ENCODE data around the gene HHAT. TPM values are rescaled to one million over a fixed set of nuclear protein-coding genes. Genes with fewer than 3 reads are reported as not detected.

The HHAT gene
- polyA plus RNA-seq, 4 donors = 12.2 to 16.6 (median 15.5) TPM

DNA sequence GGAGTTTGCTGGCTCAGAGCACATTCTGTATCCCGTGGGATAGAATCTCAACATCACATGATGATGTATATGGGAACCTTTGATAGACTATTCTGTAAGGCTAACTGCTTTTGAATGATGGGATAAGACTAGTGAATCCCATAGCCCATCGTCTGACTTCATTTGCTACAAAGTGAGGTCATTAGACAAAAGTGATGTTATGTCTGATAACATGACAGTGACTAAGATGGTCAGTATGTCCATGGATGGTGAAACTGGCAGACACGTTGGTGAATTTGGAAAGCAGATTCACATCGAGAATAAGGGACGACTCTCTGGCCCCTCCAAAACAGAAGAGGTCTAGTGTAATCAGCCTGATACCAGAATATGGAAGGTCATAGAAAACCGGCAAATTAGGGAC, 108.4 kb downstream of the HHAT start:
- DNase-seq (ENCODE audit: low read depth in 4 of 4, low spot score in 3 of 4) = no peak

DNA sequence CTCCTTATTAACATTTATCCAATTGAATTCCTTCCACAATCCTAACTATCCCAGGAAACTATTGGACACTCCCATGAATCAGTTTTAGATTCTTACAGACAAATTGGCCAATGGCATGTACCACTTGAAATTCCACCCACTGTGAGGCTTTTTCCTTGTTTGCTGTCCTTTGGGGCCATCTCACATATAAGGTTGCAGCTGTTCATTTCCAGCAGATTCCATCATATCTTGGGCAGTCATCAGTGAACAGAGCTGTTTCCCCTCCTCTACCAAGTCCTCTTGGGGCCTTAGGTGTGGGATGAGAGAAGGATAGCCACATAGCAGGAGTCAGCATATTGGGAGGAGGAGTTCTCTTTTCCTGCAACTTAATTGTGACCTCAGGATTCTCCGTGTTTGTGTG, 109.1 kb downstream of the HHAT start:
- no peak for DNase-seq (ENCODE audit: low read depth in 4 of 4, low spot score in 3 of 4)

DNA sequence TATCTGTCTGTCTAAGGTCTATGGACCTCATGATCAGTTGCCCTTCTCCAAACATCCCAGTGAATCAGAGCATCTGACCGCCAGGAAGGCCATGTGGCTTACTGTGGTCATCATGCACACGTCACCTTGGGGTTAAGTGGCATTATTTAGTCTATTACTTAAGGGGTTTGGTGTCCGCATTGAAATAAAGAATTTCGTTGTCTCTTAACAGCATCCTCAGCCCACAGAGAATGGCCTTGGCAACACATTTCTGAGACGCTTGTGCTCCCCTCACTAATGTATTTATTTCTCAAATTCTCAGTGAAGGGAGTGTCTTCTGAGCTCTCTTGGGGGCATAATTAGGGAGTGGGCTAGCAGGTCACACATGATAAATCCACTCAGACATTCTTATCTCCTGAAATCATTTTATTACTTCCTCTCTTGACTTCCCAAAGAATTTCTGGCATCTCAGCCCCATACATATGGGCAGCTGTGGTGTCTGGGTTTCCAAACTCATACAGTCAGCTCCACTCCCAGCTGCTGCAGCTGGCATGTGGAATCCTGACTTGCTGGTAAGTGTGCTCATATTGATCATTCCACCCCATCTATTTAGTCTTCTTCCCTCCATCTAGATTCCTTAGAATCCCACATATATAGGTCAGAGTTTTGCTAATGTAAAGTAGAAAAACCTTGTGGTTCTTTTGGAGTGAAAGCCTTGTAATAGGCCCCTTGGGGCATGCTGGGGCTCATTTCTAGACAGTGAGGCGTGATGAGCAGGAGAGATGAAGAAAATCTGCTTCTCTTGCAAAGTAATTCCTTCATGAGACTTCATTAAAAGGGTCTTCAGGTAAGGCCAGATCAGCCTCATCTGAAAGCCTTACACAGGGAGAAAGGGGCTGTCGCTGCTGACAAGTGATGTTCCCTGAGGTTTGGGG, 110.5 kb downstream of the HHAT start:
- no peak for DNase-seq (ENCODE audit: low read depth in 4 of 4, low spot score in 3 of 4)

DNA sequence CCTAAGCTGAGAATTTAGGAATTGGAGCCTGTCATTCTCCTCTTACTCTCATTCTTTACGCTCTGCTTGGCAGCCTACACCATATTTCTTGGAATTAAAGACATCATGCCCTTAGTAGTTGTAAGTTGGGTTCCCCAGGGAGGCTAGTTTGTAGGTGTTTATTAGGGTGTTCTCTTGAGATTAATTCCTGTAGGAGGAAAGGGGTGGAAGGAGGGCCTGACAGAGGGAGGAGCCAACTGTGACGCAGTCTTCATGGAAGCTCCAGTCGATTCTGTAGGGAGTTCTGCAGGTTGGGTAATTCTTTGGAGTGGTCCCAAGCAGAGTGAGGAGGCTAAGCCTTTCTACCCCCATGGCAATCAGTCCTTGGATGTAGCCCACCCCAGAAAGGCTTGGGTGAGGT, 111.4 kb downstream of the HHAT start:
- no peak for DNase-seq (ENCODE audit: low read depth in 4 of 4, low spot score in 3 of 4)

DNA sequence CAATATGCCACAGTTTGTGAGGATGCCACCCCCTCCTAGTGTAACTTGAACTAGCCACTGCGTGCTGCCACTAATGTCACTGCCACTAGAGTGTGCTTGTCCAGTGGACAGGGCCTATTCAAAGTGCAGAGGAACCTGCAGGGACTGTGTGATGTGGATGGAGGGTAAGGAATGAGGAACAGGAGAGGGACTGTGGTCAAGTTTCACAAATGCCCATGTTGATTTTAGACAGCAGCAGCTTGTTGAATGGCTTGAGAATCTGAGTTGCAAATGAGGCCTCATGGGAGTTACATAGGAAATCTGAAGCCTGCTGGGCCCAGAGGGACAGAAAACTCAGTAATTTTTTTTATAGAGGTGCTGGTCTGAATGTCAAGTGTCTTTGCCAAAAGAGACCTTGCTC, 112.3 kb downstream of the HHAT start:
- DNase-seq (ENCODE audit: low read depth in 4 of 4, low spot score in 3 of 4) = no peak

DNA sequence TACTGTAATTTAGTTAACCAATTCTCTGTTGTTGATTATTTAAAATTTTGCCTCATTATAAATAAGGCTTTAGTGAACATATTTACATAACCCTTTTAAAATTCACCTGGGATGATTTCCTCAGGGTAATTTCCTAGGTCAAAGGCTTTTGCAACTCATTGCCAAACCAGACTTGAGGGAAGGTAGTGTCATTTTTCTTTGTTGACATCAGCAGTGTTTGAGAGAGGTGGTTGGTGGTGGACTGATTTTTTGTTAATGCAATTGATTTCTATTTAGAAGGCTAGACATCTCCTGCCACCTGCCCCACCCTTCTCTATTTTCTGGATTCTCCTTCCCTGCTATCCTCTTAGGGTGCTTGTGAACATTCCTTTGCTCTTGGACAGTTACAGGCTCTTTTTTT, 116.8 kb downstream of the HHAT start:
- no peak for DNase-seq (ENCODE audit: low read depth in 4 of 4, low spot score in 3 of 4)

DNA sequence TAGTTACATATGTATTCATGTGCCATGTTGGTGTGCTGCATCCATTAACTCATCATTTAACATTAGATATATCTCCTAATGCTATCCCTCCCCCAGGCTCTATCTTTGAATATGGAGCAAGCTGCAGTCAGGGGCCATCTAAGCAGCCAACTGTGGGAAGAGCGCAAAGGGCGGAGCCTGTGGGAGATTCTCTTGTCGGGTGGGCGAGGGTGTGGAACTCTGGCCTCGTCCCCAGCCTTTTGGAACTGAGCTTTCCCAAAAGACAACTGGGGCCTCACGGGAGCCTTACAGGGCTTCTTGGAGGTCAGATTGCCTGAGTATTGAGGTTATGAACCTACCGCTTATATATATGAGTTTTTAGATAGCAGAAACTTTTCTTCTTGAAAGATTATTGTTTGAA, 117.2 kb downstream of the HHAT start:
- DNase-seq (ENCODE audit: low read depth in 4 of 4, low spot score in 3 of 4) = no peak

DNA sequence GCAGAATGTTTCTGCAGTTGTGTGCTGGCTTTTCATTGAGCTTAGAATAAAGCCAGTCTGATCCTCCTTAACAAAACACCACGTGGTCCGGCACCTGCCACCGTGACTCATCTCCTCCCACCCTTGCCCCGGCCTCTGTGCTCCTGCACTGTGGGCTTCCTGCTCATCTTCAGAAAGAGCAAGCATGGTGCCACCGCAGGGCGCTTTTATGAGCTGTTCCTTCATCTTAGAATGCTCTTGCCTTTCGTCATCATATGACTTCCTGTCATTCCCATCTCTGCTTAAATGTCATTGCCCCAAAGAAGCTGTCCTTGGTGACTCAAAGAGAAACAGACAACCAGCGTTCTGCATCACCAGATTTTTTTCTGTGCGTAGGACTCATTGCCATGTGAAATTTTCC, 117.8 kb downstream of the HHAT start:
- DNase-seq (ENCODE audit: low read depth in 4 of 4, low spot score in 3 of 4) = no peak

DNA sequence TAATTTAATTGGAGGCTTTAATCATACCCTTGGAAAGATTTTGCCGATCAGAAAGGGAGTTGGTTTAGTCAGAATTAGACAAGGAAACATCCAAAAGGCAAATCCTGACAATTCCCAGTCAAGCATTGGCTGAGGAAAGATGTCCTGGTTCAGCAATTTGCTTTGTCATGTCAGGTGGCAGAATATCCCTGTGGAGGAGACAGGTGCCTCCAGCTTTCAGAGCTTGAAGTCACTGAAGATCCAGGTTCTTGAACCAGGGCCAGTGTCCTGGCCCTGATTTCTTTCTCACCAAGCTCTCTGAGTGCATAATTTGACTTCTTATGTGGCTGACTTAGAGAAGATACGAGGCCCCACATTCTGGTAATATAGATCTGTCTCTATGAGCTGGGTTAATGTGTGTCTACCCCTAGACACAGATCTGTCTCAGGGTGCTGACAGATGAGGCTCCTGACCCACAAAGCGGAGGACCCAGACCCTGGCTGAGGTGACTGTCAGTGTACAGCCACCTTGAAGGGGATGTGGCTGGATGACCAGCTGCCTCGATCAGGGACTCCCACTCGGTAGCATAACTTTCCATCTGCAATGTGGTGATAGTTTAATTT, 118.9 kb downstream of the HHAT start:
- no peak for DNase-seq (ENCODE audit: low read depth in 4 of 4, low spot score in 3 of 4)

DNA sequence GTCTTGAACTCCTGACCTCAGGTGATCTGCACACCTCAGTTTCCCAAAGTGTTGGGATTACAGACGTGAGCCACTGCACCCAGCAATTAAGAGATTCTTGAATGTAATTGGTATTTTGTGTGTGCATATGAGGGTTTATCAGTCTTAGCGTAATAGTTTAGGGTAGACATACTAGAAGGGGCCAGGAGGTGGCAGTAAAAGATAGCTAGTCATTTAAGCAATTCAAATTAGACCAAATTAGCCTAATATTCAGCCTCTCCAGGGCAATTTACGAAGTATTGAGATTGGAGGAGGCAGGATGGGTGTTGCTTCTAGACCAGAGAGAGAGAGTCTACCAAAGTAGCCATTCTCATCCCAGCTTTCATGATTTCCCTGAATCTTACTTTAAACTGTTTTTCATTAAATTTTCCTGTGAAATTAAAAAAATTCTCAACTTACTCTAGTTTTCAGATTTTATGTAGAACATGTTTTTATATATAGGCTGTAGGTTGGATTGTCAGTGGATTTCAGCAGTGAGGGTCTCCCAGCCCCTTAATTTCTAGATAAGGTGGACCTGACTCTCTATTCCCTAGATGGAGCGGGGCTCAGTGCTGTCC, 119.7 kb downstream of the HHAT start:
- peak in 3 of 4 donors; percentile 25 to 34 (median 30) for DNase-seq (ENCODE audit: low read depth in 4 of 4, low spot score in 3 of 4)

DNA sequence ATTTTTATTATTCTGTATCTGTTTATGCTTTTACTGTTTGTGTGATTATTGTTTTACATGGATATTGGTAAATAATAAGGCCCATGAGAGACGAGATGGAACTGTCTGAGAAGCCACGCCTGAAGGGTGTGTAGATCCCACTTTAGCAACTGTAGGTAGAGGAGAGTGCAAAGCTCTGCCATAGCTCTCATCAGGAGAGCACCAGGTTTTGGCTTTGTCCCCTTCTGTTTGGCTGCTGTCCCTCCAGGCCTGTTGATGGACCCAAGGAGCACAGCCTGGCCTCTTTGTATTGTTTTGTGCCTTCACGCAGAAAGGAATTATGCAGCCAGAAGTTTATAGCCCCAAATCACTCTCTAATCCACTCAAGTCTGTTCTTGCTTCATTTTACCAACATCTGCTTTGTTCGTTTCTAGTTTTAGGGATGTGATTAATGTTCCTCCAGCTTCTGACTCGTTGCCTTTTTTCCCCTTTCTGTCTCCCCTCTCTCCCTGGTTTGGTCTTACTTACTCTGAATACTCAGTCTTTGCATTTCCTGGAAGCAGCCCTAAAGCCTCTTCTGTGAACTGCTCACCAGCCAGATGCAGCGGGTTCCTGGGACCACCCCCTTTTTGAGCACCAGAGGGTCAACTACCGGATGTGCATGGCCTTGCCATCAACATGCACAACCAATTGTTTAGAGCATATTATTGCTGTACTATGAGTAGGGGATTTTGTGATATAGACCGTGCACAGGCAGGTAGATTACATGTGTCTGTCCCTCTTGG, 127.3 kb downstream of the HHAT start:
- DNase-seq (ENCODE audit: low read depth in 4 of 4, low spot score in 3 of 4) = no peak

DNA sequence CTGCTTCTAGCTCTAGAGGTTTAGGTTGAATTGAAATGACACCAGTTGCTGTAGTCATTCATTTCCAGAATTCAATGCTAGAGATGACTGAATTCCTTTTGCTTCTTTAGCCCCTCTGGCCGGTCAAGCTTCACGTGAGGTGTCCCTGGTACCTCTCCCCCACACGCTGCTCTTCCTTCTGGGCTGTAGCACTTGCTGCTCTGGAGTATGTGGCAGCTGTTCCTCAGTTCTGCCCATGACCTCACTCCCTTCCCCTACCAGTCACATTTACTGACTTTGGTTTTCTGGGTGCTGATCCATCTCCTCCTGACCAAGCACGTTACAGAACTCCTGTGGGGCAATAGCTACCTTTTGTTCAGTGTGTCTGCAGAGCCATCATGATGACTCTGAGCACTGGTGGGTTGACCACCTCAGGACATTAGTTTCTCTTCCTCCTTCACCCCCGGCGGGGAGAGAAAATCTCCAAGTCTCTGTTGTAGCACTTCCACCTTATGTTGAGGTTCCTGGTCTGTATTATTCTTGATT, 128.1 kb downstream of the HHAT start:
- DNase-seq (ENCODE audit: low read depth in 4 of 4, low spot score in 3 of 4) = no peak

DNA sequence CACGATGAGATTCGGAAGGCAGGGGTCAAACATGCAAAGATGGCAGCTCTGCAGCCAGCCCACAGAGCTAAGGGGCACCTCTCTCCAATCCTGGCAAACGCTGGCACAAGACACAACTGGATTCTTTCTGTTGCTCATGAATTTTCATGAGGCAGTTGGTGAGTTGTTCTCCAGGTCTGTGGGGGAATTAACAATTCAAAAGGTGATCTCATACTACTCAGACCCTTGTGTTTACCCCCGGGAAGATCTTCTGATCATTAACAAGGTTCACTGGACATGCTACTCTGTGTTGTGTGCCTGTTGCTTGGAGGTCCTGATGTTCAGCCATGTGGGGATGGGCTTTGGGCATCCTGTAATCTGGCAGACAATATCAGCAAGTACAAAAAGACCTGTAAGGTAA, 128.9 kb downstream of the HHAT start:
- DNase-seq (ENCODE audit: low read depth in 4 of 4, low spot score in 3 of 4) = peak in 2 of 4 donors; percentile 9 to 10

DNA sequence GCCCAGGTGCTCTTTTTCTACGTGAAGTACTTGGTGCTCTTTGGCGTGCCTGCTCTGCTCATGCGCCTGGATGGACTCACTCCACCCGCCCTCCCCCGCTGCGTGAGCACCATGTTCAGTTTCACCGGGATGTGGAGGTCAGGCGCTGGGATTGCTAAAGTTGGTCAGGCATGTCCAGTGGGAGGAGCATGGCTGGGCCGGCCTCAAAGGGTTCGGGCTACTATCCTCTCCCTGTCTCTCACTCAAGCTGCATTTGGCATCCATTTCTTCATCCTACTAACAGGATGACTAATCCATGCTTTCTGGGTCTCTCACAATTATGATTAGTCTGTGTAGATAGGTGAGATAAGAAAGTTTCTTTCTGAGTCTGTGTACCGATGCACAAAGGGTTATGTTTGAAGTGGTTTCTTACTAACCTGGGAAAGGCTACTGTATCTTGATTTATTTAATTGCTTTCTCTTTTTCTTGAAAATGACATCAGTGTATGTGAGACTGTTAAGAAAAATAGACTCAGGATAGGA, 135.9 kb downstream of the HHAT start:
- DNase-seq (ENCODE audit: low read depth in 4 of 4, low spot score in 3 of 4) = no peak

DNA sequence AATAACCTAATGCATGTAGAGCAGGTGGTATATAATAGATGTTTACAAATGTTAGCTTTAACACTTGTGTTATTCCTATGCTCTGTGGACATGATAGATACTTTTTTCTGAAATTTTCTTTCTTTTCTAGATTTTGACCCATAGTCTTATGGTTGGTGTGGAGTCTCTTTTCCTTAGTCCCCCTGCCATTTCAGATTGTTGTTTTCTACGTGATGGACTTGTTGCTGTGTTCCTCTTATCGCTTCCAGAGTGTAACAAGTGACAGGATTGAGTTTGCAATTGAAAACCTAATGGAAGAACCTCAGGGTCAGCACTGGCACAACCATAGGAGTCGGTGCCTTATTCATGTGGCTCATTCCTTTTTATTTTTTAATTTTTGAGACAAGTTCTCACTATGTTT, 136.4 kb downstream of the HHAT start:
- DNase-seq (ENCODE audit: low read depth in 4 of 4, low spot score in 3 of 4) = no peak

DNA sequence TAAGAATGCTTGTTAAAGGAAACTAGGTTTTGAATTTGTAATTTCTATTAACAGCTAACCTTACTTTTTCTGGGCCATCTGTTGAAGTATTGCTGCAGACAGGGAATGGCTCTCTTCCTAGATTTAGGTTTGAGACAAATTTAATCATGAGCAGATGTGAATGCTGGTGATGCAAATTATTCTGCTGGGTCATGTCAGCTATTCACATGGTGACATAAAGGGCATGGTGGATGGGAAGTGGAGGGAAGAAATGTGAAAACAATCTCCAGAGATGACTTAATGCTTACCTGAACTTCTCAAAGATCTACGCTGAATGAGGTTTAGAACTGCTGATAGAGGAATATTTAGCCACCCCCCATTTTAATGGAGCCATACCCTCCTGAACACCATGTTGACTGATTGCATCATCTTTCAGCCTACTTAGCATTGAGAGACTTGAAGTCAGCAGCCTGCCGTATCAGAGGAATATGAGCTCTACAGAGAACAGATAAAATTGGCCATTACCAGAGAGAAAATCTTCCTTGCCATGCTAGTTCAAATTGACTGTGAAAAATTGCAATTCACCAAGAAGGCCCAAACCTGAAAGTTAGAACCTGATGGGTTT, 138.8 kb downstream of the HHAT start:
- no peak for DNase-seq (ENCODE audit: low read depth in 4 of 4, low spot score in 3 of 4)

DNA sequence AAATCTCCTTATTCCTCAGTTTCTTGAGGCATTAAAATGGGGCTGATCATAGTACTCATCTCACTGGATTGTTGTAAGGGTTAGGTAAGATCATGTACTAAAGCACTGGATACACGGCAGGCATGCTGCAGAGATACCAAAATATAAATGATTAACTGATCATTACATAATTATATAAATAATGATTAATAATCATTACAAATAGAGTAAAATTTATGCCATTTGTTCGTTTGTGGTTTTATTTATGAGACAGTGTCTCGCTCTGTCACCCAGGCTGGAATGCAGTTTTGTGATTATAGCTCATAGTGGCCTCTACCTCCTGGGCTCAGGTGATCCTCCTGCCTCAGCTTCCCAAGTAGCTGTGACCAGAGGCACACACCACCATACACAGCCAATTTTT, 140.7 kb downstream of the HHAT start:
- no peak for DNase-seq (ENCODE audit: low read depth in 4 of 4, low spot score in 3 of 4)

DNA sequence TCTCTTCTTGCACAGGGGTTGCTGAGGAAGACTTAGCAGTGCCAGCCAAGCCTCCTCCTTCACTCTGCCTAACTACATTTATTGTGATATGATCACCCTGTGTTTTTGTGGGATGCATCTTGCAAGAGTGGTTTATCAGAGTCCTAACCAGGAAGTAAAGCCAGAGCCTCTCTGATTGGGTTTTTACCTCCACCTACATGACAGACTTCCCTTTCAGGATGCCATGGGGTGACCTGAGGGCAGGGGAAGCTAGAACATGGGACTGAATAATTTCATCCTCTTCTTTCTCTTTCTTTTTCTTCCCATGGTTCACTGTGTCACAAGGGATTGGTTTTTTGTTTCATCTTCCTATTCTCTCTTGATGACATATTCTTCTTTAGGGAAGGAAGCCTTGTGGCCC, 146.6 kb downstream of the HHAT start:
- DNase-seq (ENCODE audit: low read depth in 4 of 4, low spot score in 3 of 4) = no peak

DNA sequence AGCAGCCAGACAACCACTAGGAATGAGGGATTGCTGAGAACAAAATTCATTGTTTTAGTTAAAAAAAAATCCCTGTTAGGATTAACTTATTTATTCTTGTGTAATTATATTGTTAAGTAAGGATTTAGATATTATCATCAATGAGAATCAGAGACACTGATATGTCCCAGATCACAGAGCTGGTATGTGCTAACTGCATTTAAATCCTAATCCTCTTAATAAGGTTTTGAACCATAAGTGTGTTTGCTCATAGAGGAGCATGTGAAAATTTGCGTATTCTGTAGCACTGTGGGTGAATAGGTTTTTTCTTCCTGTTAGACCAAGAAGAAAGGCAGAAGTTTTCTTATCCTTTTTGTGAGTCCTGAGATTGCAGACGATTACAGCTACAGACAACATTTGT, 147.1 kb downstream of the HHAT start:
- no peak for DNase-seq (ENCODE audit: low read depth in 4 of 4, low spot score in 3 of 4)

DNA sequence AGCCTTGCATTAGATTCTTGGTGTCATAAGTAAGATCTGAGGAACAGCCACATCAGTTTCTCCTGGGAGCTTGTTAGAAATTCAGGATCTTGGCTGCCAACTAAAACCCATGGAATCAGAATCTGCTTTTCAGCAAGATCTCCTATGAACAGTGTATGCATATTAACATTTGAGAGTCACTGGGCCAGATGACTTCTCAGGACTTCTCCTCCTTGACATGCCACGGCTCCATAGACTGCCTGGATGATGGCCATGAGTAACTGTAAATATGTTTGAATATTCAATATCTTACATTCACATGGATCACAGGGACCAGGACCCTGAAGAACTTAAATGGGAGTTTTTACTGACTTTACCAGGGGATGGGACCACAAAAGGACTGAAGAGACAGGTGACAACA, 148.0 kb downstream of the HHAT start:
- DNase-seq (ENCODE audit: low read depth in 4 of 4, low spot score in 3 of 4) = no peak
